T follicular helper cell (primary cell): ENCODE measurements around the gene TAGLN.
A peak's percentile ranks its signal among the peaks of the same experiment; 100 is the strongest.

Experiments
- DNase-seq: peaks from one replicate; pipeline ENCODE4 v3.0.0-alpha.2; 2020; ENCODE audit warnings: low read depth

The TAGLN gene

GRCh38 chr11:117230999-117231841, 32.0 kb downstream of the TAGLN start:
- DNase-seq = no peak

GRCh38 chr11:117231842-117232091, 32.6 kb downstream of the TAGLN start, which contains the start of gene PCSK7:
Gene PCSK7, minus strand, starts transcription at chr11:117232073. Its CDS starts 2,229 bp downstream, at chr11:117229844.
- no peak for DNase-seq

GRCh38 chr11:117232092-117232878, 33.1 kb downstream of the TAGLN start, which contains the start of gene RNF214:
Gene RNF214, plus strand, starts transcription at chr11:117232671. Its CDS starts 1,602 bp downstream, at chr11:117234273.
- DNase-seq = peak; percentile 59

- no peak for DNase-seq
Measured at GRCh38 chr11:117232911-117233409, 33.8 kb downstream of the TAGLN start.

- no peak for DNase-seq
Measured at GRCh38 chr11:117238221-117238620, 39.1 kb downstream of the TAGLN start.

GRCh38 chr11:117239295-117239694, 40.1 kb downstream of the TAGLN start:
- DNase-seq = no peak

- DNase-seq = no peak
Measured at GRCh38 chr11:117248341-117248740, 49.2 kb downstream of the TAGLN start.

- DNase-seq = no peak
Measured at GRCh38 chr11:117249571-117249970, 50.4 kb downstream of the TAGLN start.

- DNase-seq = no peak
Measured at GRCh38 chr11:117251506-117251905, 52.3 kb downstream of the TAGLN start.

- no peak for DNase-seq
Measured at GRCh38 chr11:117255966-117256365, 56.8 kb downstream of the TAGLN start.

GRCh38 chr11:117256573-117256972, 57.4 kb downstream of the TAGLN start:
- no peak for DNase-seq
